Liver (tissue), 9 donors: Measurements from ENCODE around the gene DCLK2. TPM values are rescaled to one million over a fixed set of nuclear protein-coding genes. Genes with fewer than 3 reads are reported as not detected.
"Not testable (repeated sequence)": the region's sequence is repeated elsewhere in the genome, so short reads cannot be mapped to it uniquely, and the experiment has no call there.

Experiments used
- DNase-seq: peaks from one replicate; pipeline ENCODE4 v3.0.0-alpha.2; 2017; ENCODE audit warnings: low spot score
- H3K27ac ChIP-seq, 2 donors: one replicate each; pipeline ENCODE4 v1.7.0; 2013; ENCODE audit warnings: inconsistent platforms in 2 of 2, low read length in 2 of 2, control low read depth in 1 of 2, low read depth in 1 of 2, mild to moderate bottlenecking in 1 of 2
- H3K27me3 ChIP-seq, 4 donors: one replicate each; pipeline versions ENCODE4 v1.6.1 to v1.7.0; 2013; ENCODE audit warnings: low read length in 3 of 4, inconsistent platforms in 1 of 4, mild to moderate bottlenecking in 1 of 4, moderate library complexity in 1 of 4; ENCODE audit not compliant: control insufficient read depth in 4 of 4, insufficient read depth in 4 of 4
- H3K36me3 ChIP-seq, 4 donors: one replicate each; pipeline versions ENCODE4 v1.6.1 to v1.7.0; 2013; ENCODE audit warnings: low read length in 3 of 4, mild to moderate bottlenecking in 3 of 4, low read depth in 1 of 4, moderate library complexity in 1 of 4; ENCODE audit not compliant: control insufficient read depth in 4 of 4, insufficient read depth in 3 of 4
- H3K4me1 ChIP-seq, 4 donors: one replicate each; pipeline versions ENCODE4 v1.6.1 to v1.7.0; 2013; ENCODE audit warnings: low read length in 3 of 4, mild to moderate bottlenecking in 3 of 4, moderate library complexity in 1 of 4; ENCODE audit not compliant: control insufficient read depth in 4 of 4, insufficient read depth in 4 of 4
- H3K4me3 ChIP-seq, 3 donors: one replicate each; pipeline versions ENCODE4 v1.6.1 to v1.7.0; 2013; ENCODE audit warnings: low read length in 3 of 3, control low read depth in 1 of 3, low read depth in 1 of 3, mild to moderate bottlenecking in 1 of 3
- H3K9ac ChIP-seq, 2 donors: one replicate each; pipeline ENCODE4 v1.7.0; 2013; ENCODE audit warnings: low read length in 2 of 2, mild to moderate bottlenecking in 2 of 2, moderate library complexity in 2 of 2, control low read depth in 1 of 2, low read depth in 1 of 2
- H3K9me3 ChIP-seq, 4 donors: one replicate each; pipeline versions ENCODE4 v1.6.1 to v1.7.0; 2013; ENCODE audit warnings: low read length in 3 of 4; ENCODE audit not compliant: control insufficient read depth in 4 of 4
- EGR1 ChIP-seq, 2 donors: IDR thresholded peaks; 2 replicates each; pipeline ENCODE4 v1.6.1; 2016 to 2018; ENCODE audit warnings: antibody characterized with exemption in 2 of 2, low read depth in 2 of 2
- FOXA1 ChIP-seq: IDR thresholded peaks from 2 replicates; pipeline ENCODE4 v1.6.1; 2016; ENCODE audit warnings: antibody characterized with exemption
- FOXA2 ChIP-seq: IDR thresholded peaks from 2 replicates; pipeline ENCODE4 v1.6.1; 2016; ENCODE audit warnings: antibody characterized with exemption
- GABPA ChIP-seq, 2 donors: IDR thresholded peaks in 1 of 2; conservative IDR thresholded peaks in 1 of 2; 2 replicates each; pipeline ENCODE4 v1.6.1; 2016; ENCODE audit warnings: antibody characterized with exemption in 2 of 2, mild to moderate bottlenecking in 1 of 2, moderate library complexity in 1 of 2
- HNF4A ChIP-seq, 2 donors: conservative IDR thresholded peaks; 2 replicates each; pipeline ENCODE4 v1.6.1; 2016; ENCODE audit warnings: antibody characterized with exemption in 2 of 2, mild to moderate bottlenecking in 2 of 2
- HNF4G ChIP-seq: IDR thresholded peaks from 2 replicates; pipeline ENCODE4 v1.6.1; 2016; ENCODE audit warnings: antibody characterized with exemption
- JUND ChIP-seq, 2 donors: IDR thresholded peaks; 2 replicates each; pipeline ENCODE4 v1.6.1; 2016; ENCODE audit warnings: antibody characterized with exemption in 2 of 2
- NR2F2 ChIP-seq: IDR thresholded peaks from 2 replicates; pipeline ENCODE4 v1.6.1; 2016; ENCODE audit warnings: antibody characterized with exemption
- RAD21 ChIP-seq, 2 donors: IDR thresholded peaks; 2 replicates each; pipeline ENCODE4 v1.6.1; 2016; ENCODE audit warnings: antibody characterized with exemption in 2 of 2, mild to moderate bottlenecking in 2 of 2
- RXRA ChIP-seq, 2 donors: IDR thresholded peaks; 2 replicates each; pipeline ENCODE4 v1.6.1; 2017 to 2018; ENCODE audit warnings: antibody characterized with exemption in 2 of 2, mild to moderate bottlenecking in 1 of 2
- SP1 ChIP-seq: IDR thresholded peaks from 2 replicates; pipeline ENCODE4 v1.6.1; 2018; ENCODE audit warnings: antibody characterized with exemption, mild to moderate bottlenecking
- TAF1 ChIP-seq: conservative IDR thresholded peaks from 2 replicates; pipeline ENCODE4 v1.6.1; 2016; ENCODE audit warnings: antibody characterized with exemption, mild to moderate bottlenecking
- YY1 ChIP-seq: IDR thresholded peaks from 2 replicates; pipeline ENCODE4 v1.6.1; 2016; ENCODE audit warnings: antibody characterized with exemption, mild to moderate bottlenecking
- WGBS: extraction: QIAGEN DNeasy Blood & Tissue Kit; methylation state at CpG from one replicate; pipeline ENCODE4 v1.1.7; 2013; 5-methylcytosine and 5-hydroxymethylcytosine counted together
- polyA plus RNA-seq, 2 donors: library from polyadenylated mRNA; stranded (reverse) in 1 of 2; unstranded in 1 of 2; fragments of 200-250 nt in 1 of 2; fragments of >200 nt in 1 of 2; fragmentation: Nextera tagmentation in 1 of 2; extraction: Ambion mirVana in 1 of 2; gene quantifications; one replicate each; pipeline versions ENCODE4 v1.2.1 to v1.2.3, GENCODE V29; 2013 to 2015
- total RNA-seq, 2 donors: library from RNA; depleted of rRNA; stranded (reverse); fragments of >200 nt; gene quantifications; one replicate each; pipeline ENCODE4 v1.2.3, GENCODE V29; 2014
- TF ChIP-seq, protein P1 (sequence below): IDR thresholded peaks from 2 replicates; pipeline ENCODE4 v1.6.1; 2016; ENCODE audit warnings: antibody characterized with exemption
- TF ChIP-seq, protein P2 (sequence below): fragments of 150-350 bp; IDR thresholded peaks from 2 replicates; pipeline ENCODE4 v1.5.1; 2017; ENCODE audit warnings: improper control_type of control experiment, low read depth, low read length; ENCODE audit not compliant: missing input control
- TF ChIP-seq, protein P3 (sequence below): IDR thresholded peaks from 2 replicates; pipeline ENCODE4 v1.6.1; 2016; ENCODE audit warnings: antibody characterized with exemption
- TF ChIP-seq, protein P4 (sequence below): IDR thresholded peaks from 2 replicates; pipeline ENCODE4 v1.6.1; 2016; ENCODE audit warnings: antibody characterized with exemption
- TF ChIP-seq, protein P5 (sequence below): IDR thresholded peaks from 2 replicates; pipeline ENCODE4 v1.6.1; 2016; ENCODE audit warnings: antibody characterized with exemption, mild to moderate bottlenecking
- donor health status: healthy.
- donor health status: healthy.
- donor health status: healthy.
- donor health status: healthy.
- donor health status: healthy.

DCLK2 gene
- total and polyA plus RNA-seq, 4 donors, result 0.14 to 1.7 (median 0.50) TPM

DNA sequence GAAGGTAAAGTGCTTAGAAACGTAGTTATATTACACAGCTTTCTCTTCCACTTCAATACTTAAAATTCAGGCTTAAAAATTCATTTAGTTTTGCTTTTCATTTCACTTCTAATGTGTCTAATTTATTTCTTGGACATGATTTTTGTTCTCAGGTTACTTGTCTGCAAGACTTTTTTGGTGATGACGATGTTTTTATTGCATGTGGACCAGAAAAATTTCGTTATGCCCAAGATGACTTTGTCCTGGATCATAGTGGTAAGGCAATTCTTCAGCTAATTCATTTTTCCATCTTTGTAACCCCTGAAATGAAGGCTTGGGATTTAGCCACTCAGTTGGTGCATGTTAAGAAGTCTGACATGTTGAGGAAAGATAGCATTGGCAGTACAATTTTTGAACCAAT is 114.7 kb downstream of the DCLK2 start:
- Histone ChIP-seq H3K9me3 (no peaks in the 10 kb centered on the region), H3K4me1 (no peaks in the 10 kb centered on the region), H3K27me3 (no peaks in the 10 kb centered on the region), H3K27ac (no peak overlapping the region), H3K9ac (no peak overlapping the region), H3K4me3 (no peak overlapping the region), H3K36me3 (no peaks in the 10 kb centered on the region)
- DNase-seq, result no peak
- 74% methylated on average over 3 of the region's 3 CpGs for WGBS
- TF ChIP-seq, protein P1, sequence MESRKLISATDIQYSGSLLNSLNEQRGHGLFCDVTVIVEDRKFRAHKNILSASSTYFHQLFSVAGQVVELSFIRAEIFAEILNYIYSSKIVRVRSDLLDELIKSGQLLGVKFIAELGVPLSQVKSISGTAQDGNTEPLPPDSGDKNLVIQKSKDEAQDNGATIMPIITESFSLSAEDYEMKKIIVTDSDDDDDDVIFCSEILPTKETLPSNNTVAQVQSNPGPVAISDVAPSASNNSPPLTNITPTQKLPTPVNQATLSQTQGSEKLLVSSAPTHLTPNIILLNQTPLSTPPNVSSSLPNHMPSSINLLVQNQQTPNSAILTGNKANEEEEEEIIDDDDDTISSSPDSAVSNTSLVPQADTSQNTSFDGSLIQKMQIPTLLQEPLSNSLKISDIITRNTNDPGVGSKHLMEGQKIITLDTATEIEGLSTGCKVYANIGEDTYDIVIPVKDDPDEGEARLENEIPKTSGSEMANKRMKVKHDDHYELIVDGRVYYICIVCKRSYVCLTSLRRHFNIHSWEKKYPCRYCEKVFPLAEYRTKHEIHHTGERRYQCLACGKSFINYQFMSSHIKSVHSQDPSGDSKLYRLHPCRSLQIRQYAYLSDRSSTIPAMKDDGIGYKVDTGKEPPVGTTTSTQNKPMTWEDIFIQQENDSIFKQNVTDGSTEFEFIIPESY, result no peak
- TF ChIP-seq FOXA2, result no peak
- no peak for TF ChIP-seq NR2F2
- TF ChIP-seq HNF4G, result no peak
- TF ChIP-seq TAF1, result no peak
- no peak for TF ChIP-seq RAD21 (IDR thresholded peaks at IDR 0.05)
- no peak for TF ChIP-seq RXRA (IDR thresholded peaks at IDR 0.05)

DNA sequence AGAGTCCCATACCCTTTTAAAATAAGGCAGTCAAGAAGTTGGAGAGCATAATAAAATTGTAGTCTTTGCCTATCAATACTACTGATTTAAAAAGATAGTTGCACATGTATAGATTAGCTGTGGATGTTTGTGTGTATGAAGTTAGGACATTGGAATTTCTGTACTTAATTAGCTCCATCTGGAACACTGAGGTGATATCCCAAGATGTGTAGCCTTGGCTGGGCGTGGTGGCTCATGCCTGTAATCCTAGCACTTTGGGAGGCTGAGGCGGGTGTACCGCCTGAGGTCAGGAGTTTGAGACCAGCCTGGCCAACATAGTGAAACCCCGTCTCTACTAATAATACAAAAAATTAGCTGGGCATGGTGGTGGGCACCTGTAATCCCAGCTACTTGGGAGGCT is 119.0 kb downstream of the DCLK2 start:
- H3K27ac ChIP-seq, H3K4me1 ChIP-seq, H3K27me3 ChIP-seq, DNase-seq, H3K36me3 ChIP-seq, H3K9me3 ChIP-seq, H3K4me3 ChIP-seq, H3K9ac ChIP-seq: not testable (repeated sequence)
- 92% methylated on average over 4 of the region's 4 CpGs for WGBS

DNA sequence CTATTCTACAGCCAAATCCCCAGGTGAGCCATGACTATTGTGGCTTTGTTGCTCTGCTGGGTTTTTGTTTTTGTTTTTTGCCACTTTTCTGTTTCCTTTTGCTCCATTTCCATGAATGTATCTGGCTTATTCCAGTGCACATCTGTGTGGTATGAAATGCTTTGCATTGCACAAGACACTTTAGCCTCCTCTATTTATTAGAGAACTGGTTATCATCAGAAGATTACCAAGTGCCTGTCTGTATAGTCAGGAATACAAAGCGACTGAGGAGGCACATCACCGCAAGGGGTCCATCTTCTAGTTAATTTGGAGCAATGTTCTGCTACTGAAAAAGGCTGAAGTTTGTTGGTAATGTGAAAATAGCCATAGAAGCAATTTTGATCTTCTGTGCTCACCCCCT is 120.8 kb downstream of the DCLK2 start:
- DNase-seq, result no peak
- TF ChIP-seq SP1 (no peak), HNF4G (no peak), YY1 (no peak), JUND (IDR thresholded peaks at IDR 0.05) (no peak), FOXA1 (no peak), EGR1 (IDR thresholded peaks at IDR 0.05; ENCODE audit: low read depth in 2 of 2) (no peak), RXRA (IDR thresholded peaks at IDR 0.05) (no peak), NR2F2 (no peak), RAD21 (IDR thresholded peaks at IDR 0.05) (no peak), FOXA2 (no peak), TAF1 (no peak), HNF4A (conservative IDR thresholded peaks at IDR 0.05) (no peak), GABPA (IDR thresholded peaks at IDR 0.05 in 1 of 2, conservative IDR thresholded peaks at IDR 0.05 in 1 of 2) (no peak)
- TF ChIP-seq, protein P1, result no peak
- TF ChIP-seq, protein P2, sequence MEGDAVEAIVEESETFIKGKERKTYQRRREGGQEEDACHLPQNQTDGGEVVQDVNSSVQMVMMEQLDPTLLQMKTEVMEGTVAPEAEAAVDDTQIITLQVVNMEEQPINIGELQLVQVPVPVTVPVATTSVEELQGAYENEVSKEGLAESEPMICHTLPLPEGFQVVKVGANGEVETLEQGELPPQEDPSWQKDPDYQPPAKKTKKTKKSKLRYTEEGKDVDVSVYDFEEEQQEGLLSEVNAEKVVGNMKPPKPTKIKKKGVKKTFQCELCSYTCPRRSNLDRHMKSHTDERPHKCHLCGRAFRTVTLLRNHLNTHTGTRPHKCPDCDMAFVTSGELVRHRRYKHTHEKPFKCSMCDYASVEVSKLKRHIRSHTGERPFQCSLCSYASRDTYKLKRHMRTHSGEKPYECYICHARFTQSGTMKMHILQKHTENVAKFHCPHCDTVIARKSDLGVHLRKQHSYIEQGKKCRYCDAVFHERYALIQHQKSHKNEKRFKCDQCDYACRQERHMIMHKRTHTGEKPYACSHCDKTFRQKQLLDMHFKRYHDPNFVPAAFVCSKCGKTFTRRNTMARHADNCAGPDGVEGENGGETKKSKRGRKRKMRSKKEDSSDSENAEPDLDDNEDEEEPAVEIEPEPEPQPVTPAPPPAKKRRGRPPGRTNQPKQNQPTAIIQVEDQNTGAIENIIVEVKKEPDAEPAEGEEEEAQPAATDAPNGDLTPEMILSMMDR, result no peak
- TF ChIP-seq, protein P3, sequence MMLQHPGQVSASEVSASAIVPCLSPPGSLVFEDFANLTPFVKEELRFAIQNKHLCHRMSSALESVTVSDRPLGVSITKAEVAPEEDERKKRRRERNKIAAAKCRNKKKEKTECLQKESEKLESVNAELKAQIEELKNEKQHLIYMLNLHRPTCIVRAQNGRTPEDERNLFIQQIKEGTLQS, result no peak
- TF ChIP-seq, protein P4, sequence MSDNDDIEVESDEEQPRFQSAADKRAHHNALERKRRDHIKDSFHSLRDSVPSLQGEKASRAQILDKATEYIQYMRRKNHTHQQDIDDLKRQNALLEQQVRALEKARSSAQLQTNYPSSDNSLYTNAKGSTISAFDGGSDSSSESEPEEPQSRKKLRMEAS, result no peak
- TF ChIP-seq, protein P5, sequence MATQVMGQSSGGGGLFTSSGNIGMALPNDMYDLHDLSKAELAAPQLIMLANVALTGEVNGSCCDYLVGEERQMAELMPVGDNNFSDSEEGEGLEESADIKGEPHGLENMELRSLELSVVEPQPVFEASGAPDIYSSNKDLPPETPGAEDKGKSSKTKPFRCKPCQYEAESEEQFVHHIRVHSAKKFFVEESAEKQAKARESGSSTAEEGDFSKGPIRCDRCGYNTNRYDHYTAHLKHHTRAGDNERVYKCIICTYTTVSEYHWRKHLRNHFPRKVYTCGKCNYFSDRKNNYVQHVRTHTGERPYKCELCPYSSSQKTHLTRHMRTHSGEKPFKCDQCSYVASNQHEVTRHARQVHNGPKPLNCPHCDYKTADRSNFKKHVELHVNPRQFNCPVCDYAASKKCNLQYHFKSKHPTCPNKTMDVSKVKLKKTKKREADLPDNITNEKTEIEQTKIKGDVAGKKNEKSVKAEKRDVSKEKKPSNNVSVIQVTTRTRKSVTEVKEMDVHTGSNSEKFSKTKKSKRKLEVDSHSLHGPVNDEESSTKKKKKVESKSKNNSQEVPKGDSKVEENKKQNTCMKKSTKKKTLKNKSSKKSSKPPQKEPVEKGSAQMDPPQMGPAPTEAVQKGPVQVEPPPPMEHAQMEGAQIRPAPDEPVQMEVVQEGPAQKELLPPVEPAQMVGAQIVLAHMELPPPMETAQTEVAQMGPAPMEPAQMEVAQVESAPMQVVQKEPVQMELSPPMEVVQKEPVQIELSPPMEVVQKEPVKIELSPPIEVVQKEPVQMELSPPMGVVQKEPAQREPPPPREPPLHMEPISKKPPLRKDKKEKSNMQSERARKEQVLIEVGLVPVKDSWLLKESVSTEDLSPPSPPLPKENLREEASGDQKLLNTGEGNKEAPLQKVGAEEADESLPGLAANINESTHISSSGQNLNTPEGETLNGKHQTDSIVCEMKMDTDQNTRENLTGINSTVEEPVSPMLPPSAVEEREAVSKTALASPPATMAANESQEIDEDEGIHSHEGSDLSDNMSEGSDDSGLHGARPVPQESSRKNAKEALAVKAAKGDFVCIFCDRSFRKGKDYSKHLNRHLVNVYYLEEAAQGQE, result no peak
- H3K36me3 ChIP-seq, result no peaks in the 10 kb centered on the region
- no peak overlapping the region for H3K4me3 ChIP-seq
- no peaks in the 10 kb centered on the region for H3K9me3 ChIP-seq
- peaks cover 0 to 8% (median 0%) of the 10 kb centered on the region in 4 donors for H3K27me3 ChIP-seq
- no peak overlapping the region for H3K27ac ChIP-seq
- H3K9ac ChIP-seq, result no peak overlapping the region
- H3K4me1 ChIP-seq, result no peaks in the 10 kb centered on the region
- WGBS, result 88% methylated on average over 2 of the region's 2 CpGs
